Nephron (organoid): ENCODE results near the gene CNTN4.
A peak's percentile ranks its signal among the peaks of the same experiment; 100 is the strongest.

Experiments
- H3K27ac Mint-ChIP-seq, 3 experiments: 2 replicates each; pipeline ENCODE4 v1.8.0; 2020; ENCODE audit warnings: mixed read lengths in 3 of 3, mild to moderate bottlenecking in 2 of 3, moderate library complexity in 1 of 3
- H3K27me3 Mint-ChIP-seq: 2 replicates; pipeline ENCODE4 v1.8.0; 2021; ENCODE audit warnings: low read depth, mild to moderate bottlenecking, moderate library complexity, mixed read lengths
- H3K36me3 Mint-ChIP-seq: 2 replicates; pipeline ENCODE4 v1.8.0; 2020; ENCODE audit warnings: low read depth, mixed read lengths
- H3K4me1 Mint-ChIP-seq: 2 replicates; pipeline ENCODE4 v1.8.0; 2020; ENCODE audit warnings: mixed read lengths
- H3K4me3 Mint-ChIP-seq, 3 experiments: 2 replicates each; pipeline ENCODE4 v1.8.0; 2020; ENCODE audit warnings: mild to moderate bottlenecking in 3 of 3, mixed read lengths in 3 of 3, moderate library complexity in 2 of 3
- H3K9me3 Mint-ChIP-seq: 2 replicates; pipeline ENCODE4 v1.8.0; 2020; ENCODE audit warnings: mixed read lengths
- CTCF ChIP-seq, 3 experiments: fragments of 200-600 bp; sonication (generic); IDR thresholded peaks; one replicate each; pipeline ENCODE4 v1.5.0; 2021; ENCODE audit warnings: antibody characterized with exemption in 3 of 3; ENCODE audit not compliant: unreplicated experiment in 3 of 3

CNTN4 gene

GRCh38 chr3:2656806-2657777 lies 558.4 kb downstream of the CNTN4 start:
- TF ChIP-seq CTCF (IDR thresholded peaks at IDR 0.05; ENCODE audit: unreplicated experiment in 3 of 3): no peak
- Mint-ChIP-seq H3K4me1 (peaks cover 67% of the 10 kb centered on the region), H3K36me3 (no peaks in the 10 kb centered on the region), H3K27me3 (no peaks in the 10 kb centered on the region), H3K4me3 (peak overlapping the region in 1 of 3 experiments; percentile 10), H3K9me3 (no peaks in the 10 kb centered on the region), H3K27ac (peak overlapping the region; percentile 84 to 93 (median 92))

GRCh38 chr3:2657971-2658370 lies 559.3 kb downstream of the CNTN4 start:
- no peak for TF ChIP-seq CTCF (IDR thresholded peaks at IDR 0.05; ENCODE audit: unreplicated experiment in 3 of 3)
- no peak overlapping the region for H3K4me3 Mint-ChIP-seq
- no peaks in the 10 kb centered on the region for H3K9me3 Mint-ChIP-seq
- H3K27ac Mint-ChIP-seq: peak overlapping the region; percentile 84 to 93 (median 92)
- peaks cover 64% of the 10 kb centered on the region for H3K4me1 Mint-ChIP-seq
- H3K36me3 Mint-ChIP-seq: no peaks in the 10 kb centered on the region
- H3K27me3 Mint-ChIP-seq: no peaks in the 10 kb centered on the region

GRCh38 chr3:2659896-2660295 lies 561.2 kb downstream of the CNTN4 start:
- no peaks in the 10 kb centered on the region for H3K36me3 Mint-ChIP-seq
- no peak overlapping the region for H3K4me3 Mint-ChIP-seq
- H3K4me1 Mint-ChIP-seq: peaks cover 54% of the 10 kb centered on the region
- H3K27me3 Mint-ChIP-seq: no peaks in the 10 kb centered on the region
- H3K9me3 Mint-ChIP-seq: no peaks in the 10 kb centered on the region
- peak overlapping the region; percentile 89 to 97 (median 89) for H3K27ac Mint-ChIP-seq
- no peak for TF ChIP-seq CTCF (IDR thresholded peaks at IDR 0.05; ENCODE audit: unreplicated experiment in 3 of 3)

GRCh38 chr3:2661078-2661477 lies 562.4 kb downstream of the CNTN4 start:
- Mint-ChIP-seq H3K9me3 (no peaks in the 10 kb centered on the region), H3K27me3 (no peaks in the 10 kb centered on the region), H3K36me3 (no peaks in the 10 kb centered on the region), H3K4me3 (peak overlapping the region in 1 of 3 experiments; percentile 7), H3K27ac (peak overlapping the region; percentile 89 to 97 (median 89)), H3K4me1 (peaks cover 43% of the 10 kb centered on the region)
- TF ChIP-seq CTCF (IDR thresholded peaks at IDR 0.05; ENCODE audit: unreplicated experiment in 3 of 3): no peak

GRCh38 chr3:2677501-2677900 lies 578.8 kb downstream of the CNTN4 start:
- Mint-ChIP-seq H3K27me3 (no peaks in the 10 kb centered on the region), H3K27ac (no peak overlapping the region), H3K9me3 (peaks cover 6% of the 10 kb centered on the region), H3K4me1 (no peaks in the 10 kb centered on the region), H3K36me3 (peaks cover 4% of the 10 kb centered on the region), H3K4me3 (no peak overlapping the region)
- TF ChIP-seq CTCF (IDR thresholded peaks at IDR 0.05; ENCODE audit: unreplicated experiment in 3 of 3): no peak
